ENCODE measurements around the gene TRAPPC5. TPM values are rescaled to one million over a fixed set of nuclear protein-coding genes. Genes with fewer than 3 reads are reported as not detected.

Gene TRAPPC5
- total and polyA plus RNA-seq, 5 donors: 93.4 to 121 (median 96.1) TPM

DNA sequence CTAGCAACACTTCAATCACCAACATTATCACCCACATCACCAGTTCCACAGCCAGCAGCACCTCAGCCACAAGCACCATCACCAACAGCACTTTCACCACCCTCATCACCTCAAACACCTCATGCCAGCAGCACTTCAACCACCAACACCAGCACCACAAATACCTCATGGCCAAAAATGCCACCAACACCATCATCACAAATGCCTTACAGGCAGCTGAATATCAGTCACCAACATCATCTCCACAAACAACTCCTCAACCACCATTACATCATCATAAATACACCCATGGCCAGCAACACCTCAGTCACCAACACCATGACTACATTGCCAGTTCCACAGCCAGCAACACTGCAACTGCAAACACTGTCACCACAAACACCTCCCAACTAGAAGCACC lies 10.9 kb downstream of the TRAPPC5 start:
- Histone ChIP-seq H3K4me1 (ENCODE audit: control insufficient read depth, insufficient read depth, low read length) (no peaks in the 10 kb centered on the region), H3K27ac (ENCODE audit: low read length) (no peak overlapping the region), H3K4me3 (ENCODE audit: low read length) (no peak overlapping the region), H3K27me3 (ENCODE audit: control insufficient read depth, insufficient read depth) (no peaks in the 10 kb centered on the region), H3K9me3 (ENCODE audit: control insufficient read depth, low read length) (no peaks in the 10 kb centered on the region)
- intact Hi-C loops (cut with DNase I): no loop called here
- DNase-seq: no peak
- no peak for ATAC-seq

GRCh38 chr19:7692417-7693088 lies 11.9 kb downstream of the TRAPPC5 start:
- intact Hi-C loops (cut with DNase I): no loop called here
- Histone ChIP-seq H3K4me1 (ENCODE audit: control insufficient read depth, insufficient read depth, low read length) (no peaks in the 10 kb centered on the region), H3K9me3 (ENCODE audit: control insufficient read depth, low read length) (no peaks in the 10 kb centered on the region), H3K27ac (ENCODE audit: low read length) (no peak overlapping the region), H3K27me3 (ENCODE audit: control insufficient read depth, insufficient read depth) (no peaks in the 10 kb centered on the region), H3K4me3 (ENCODE audit: low read length) (no peak overlapping the region)
- DNase-seq (peak in 1 of 3 donors; percentile 5), ATAC-seq (no peak)
- WGBS: 73% methylated on average over 13 of the region's 13 CpGs

GRCh38 chr19:7694499-7694898 lies 13.9 kb downstream of the TRAPPC5 start:
- no peak for DNase-seq
- 52% methylated on average over 4 of the region's 4 CpGs for WGBS
- no peaks in the 10 kb centered on the region for H3K27me3 ChIP-seq (ENCODE audit: control insufficient read depth, insufficient read depth)

DNA sequence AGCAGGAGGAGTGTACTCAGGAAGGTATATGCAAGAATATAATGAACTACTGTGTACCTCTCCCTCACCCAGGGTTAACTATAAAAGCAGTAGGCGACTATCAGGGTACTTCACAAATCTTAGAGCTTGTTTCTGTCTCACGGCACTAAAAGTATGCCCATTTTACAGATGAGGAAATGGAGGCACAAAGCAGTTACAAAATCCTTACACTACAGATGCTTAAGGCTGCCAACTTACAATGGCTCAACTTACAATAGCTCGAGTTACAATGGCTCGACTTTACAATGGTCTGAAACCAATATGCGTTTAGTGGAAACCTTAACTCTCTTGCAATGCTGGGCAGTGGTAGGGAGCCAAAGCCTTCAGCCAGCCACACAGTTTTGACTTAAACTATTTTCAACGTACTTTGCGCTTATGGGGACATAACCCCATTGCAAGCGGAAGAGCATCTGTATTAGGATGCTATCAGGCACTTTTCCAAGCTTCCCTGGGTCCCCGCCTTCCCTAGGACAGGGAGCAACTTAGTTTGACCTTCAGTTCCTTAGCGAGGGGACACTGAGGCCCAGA lies 17.2 kb downstream of the TRAPPC5 start:
- Histone ChIP-seq H3K9me3 (ENCODE audit: control insufficient read depth, low read length) (no peaks in the 10 kb centered on the region), H3K27me3 (ENCODE audit: control insufficient read depth, insufficient read depth) (no peaks in the 10 kb centered on the region), H3K4me3 (ENCODE audit: low read length) (no peak overlapping the region), H3K27ac (ENCODE audit: low read length) (no peak overlapping the region), H3K4me1 (ENCODE audit: control insufficient read depth, insufficient read depth, low read length) (no peaks in the 10 kb centered on the region)
- ATAC-seq (no peak), DNase-seq (peak in 1 of 3 donors; percentile 6)
- intact Hi-C loops (cut with DNase I): no loop called here
- 81% methylated on average over 10 of the region's 10 CpGs for WGBS

More at GRCh38 chr19:7694499-7694898, 13.9 kb downstream of the TRAPPC5 start:
- Histone ChIP-seq H3K4me1 (ENCODE audit: control insufficient read depth, insufficient read depth, low read length) (no peaks in the 10 kb centered on the region), H3K27ac (ENCODE audit: low read length) (no peak overlapping the region), H3K4me3 (ENCODE audit: low read length) (no peak overlapping the region), H3K9me3 (ENCODE audit: control insufficient read depth, low read length) (no peaks in the 10 kb centered on the region)
- no peak for ATAC-seq
- intact Hi-C loops (cut with DNase I): no loop called here

DNA sequence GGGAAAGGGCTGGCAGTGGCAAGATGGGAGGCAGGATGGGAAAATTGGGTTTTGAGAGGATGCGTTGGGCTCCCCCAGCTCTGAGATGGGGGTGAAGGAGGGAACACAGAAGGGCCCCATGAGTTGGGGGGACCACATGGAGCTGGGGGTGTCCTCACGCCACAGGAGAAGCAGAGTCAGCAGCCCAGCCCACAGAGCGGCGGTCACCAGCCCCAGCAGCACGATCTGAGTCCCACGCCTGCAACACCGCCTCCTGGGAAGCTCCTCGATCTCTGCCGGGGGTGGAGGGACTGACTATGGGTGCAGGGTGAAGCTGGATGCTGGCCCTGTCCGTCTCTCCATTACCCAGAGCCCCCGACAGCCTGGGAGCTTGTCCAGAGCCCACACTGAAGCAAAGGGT lies 17.9 kb downstream of the TRAPPC5 start:
- intact Hi-C loops (cut with DNase I): no loop called here
- Histone ChIP-seq H3K9me3 (ENCODE audit: control insufficient read depth, low read length) (no peaks in the 10 kb centered on the region), H3K27me3 (ENCODE audit: control insufficient read depth, insufficient read depth) (no peaks in the 10 kb centered on the region), H3K27ac (ENCODE audit: low read length) (no peak overlapping the region), H3K4me3 (ENCODE audit: low read length) (no peak overlapping the region), H3K4me1 (ENCODE audit: control insufficient read depth, insufficient read depth, low read length) (no peaks in the 10 kb centered on the region)
- ATAC-seq (no peak), DNase-seq (peak in 1 of 3 donors; percentile 29)
- 17% methylated on average over 11 of the region's 11 CpGs for WGBS

GRCh38 chr19:7699003-7699402 lies 18.4 kb downstream of the TRAPPC5 start:
- Histone ChIP-seq H3K27ac (ENCODE audit: low read length) (no peak overlapping the region), H3K4me1 (ENCODE audit: control insufficient read depth, insufficient read depth, low read length) (no peaks in the 10 kb centered on the region), H3K4me3 (ENCODE audit: low read length) (no peak overlapping the region), H3K27me3 (ENCODE audit: control insufficient read depth, insufficient read depth) (no peaks in the 10 kb centered on the region), H3K9me3 (ENCODE audit: control insufficient read depth, low read length) (no peaks in the 10 kb centered on the region)
- WGBS: 44% methylated on average over 2 of the region's 2 CpGs
- intact Hi-C loops (cut with DNase I): no loop called here
- DNase-seq (peak in 1 of 3 donors; percentile 12), ATAC-seq (no peak)

DNA sequence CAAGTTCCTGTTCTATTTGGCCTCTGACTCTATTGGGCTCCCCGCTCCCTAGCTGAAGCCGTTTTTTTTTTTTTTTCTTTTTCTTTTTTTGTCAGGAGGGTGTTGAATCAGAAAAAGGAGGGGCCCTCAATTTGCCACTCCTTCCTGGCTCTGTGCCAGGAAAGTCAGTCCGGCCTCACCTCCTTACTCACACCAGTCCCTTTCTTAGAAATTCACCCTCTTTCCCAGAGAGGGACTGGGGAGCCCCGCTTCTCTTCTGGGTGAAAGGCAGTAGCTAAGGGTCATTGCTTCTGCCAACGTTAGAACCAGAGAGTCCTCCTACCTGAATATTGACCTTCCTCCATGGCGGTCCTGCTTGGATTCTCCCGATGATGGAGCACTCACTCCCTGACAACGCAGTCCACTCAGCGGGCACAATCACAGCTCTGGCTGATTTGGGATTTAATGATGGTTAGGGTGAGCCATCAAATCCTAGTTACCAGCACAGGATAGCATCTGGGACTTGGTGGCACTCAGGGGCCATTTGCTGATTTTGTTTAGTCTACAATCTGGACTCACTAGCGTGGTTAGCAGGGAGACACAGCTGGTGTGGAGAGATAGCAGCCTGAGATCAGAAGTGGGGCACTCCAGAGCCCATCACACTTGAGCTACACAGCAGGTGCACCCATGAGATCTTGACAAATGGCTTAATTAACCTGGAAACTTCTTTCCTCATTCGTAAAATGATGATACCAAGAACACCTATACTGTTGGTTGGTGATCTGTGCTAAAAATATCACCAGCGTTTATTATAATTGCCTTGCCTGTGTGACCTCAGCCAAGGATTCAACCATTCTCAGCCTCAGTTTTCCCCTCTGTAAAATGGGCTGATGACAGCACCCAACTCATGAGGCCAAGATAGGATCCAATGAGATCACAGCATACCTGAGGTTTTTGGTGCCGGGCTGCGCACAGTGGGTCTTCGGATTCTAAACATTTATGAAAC lies 19.1 kb downstream of the TRAPPC5 start:
- ATAC-seq (no peak), DNase-seq (peak in 1 of 3 donors; percentile 3)
- intact Hi-C loops (cut with DNase I): no loop called here
- WGBS: 56% methylated on average over 15 of the region's 15 CpGs
- H3K27me3 ChIP-seq (ENCODE audit: control insufficient read depth, insufficient read depth): no peaks in the 10 kb centered on the region
- H3K9me3 ChIP-seq (ENCODE audit: control insufficient read depth, low read length): no peaks in the 10 kb centered on the region
- no peaks in the 10 kb centered on the region for H3K4me1 ChIP-seq (ENCODE audit: control insufficient read depth, insufficient read depth, low read length)
- no peak overlapping the region for H3K4me3 ChIP-seq (ENCODE audit: low read length)
- H3K27ac ChIP-seq (ENCODE audit: low read length): no peak overlapping the region

GRCh38 chr19:7701049-7701653 lies 20.5 kb downstream of the TRAPPC5 start:
- no peak overlapping the region for H3K4me3 ChIP-seq (ENCODE audit: low read length)
- no peaks in the 10 kb centered on the region for H3K27me3 ChIP-seq (ENCODE audit: control insufficient read depth, insufficient read depth)
- H3K4me1 ChIP-seq (ENCODE audit: control insufficient read depth, insufficient read depth, low read length): no peaks in the 10 kb centered on the region
- intact Hi-C loops (cut with DNase I): no loop called here
- no peaks in the 10 kb centered on the region for H3K9me3 ChIP-seq (ENCODE audit: control insufficient read depth, low read length)
- WGBS: 89% methylated on average over 12 of the region's 12 CpGs
- H3K27ac ChIP-seq (ENCODE audit: low read length): no peak overlapping the region
- DNase-seq (no peak), ATAC-seq (no peak)

DNA sequence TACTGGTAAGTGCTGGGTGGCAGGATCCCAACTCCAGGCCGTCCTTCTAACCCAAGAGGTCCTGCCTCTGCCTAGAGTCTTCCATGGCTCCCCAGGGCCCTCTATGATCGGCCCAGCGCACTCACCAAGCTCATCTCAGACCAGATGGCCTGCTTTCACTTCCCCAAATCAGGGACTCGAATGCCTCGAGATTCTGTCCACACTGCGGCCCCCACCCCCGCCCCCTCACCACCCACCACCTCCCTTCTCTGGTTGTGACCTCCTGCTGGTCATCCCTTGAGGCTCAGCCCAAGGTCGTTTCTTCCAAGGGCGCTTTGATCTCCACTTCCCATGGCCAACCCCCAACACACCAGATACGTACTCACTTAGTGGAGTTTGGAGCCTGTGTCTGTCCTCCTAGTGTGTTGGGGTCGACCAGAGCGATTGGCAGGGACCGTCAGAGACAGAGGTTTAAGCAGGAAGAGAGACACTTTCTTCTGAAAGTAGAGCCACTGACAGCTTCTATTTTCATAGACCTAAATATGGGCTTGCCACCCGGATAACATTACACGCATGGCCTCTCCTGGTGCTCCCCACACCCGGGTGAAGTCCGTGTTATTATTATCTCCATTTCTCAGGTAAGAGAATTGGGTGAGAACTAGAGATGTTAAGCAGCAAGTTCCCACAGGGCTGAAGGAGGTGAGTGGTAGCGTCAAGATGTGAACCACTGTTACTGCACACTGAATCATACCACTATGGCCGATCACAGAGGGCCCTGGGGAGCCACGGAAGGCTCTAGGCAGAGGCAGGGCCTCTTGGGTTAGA lies 21.2 kb downstream of the TRAPPC5 start, which contains the start of gene FCER2:
Gene FCER2 (minus strand): TSS at position 478 of the 804 bp plus-strand sequence. CDS start 2,371 bp downstream, outside the sequence.
- Histone ChIP-seq H3K27me3 (ENCODE audit: control insufficient read depth, insufficient read depth) (no peaks in the 10 kb centered on the region), H3K4me3 (ENCODE audit: low read length) (no peak within 1 kb of the TSS), H3K27ac (ENCODE audit: low read length) (no peak within 1 kb of the TSS), H3K4me1 (ENCODE audit: control insufficient read depth, insufficient read depth, low read length) (no peaks in the 10 kb centered on the region), H3K9me3 (ENCODE audit: control insufficient read depth, low read length) (no peaks in the 10 kb centered on the region)
- ATAC-seq: no peak
- DNase-seq: no peak
- intact Hi-C loops (cut with DNase I): no loop called here
- WGBS: 57% methylated on average over 20 of the region's 20 CpGs

GRCh38 chr19:7703332-7703731 lies 22.7 kb downstream of the TRAPPC5 start:
- H3K27ac ChIP-seq (ENCODE audit: low read length): no peak overlapping the region
- H3K9me3 ChIP-seq (ENCODE audit: control insufficient read depth, low read length): no peaks in the 10 kb centered on the region
- intact Hi-C loops (cut with DNase I): no loop called here
- no peaks in the 10 kb centered on the region for H3K27me3 ChIP-seq (ENCODE audit: control insufficient read depth, insufficient read depth)
- no peak overlapping the region for H3K4me3 ChIP-seq (ENCODE audit: low read length)
- WGBS: 59% methylated on average over 8 of the region's 8 CpGs
- ATAC-seq (no peak), DNase-seq (no peak)
- H3K4me1 ChIP-seq (ENCODE audit: control insufficient read depth, insufficient read depth, low read length): no peaks in the 10 kb centered on the region

All from right cardiac atrium (tissue), 5 donors.